MCF 10A (cell line): ENCODE measurements around the gene HDAC1. TPM values are rescaled to one million over a fixed set of nuclear protein-coding genes. Genes with fewer than 3 reads are reported as not detected.

Experiments used
- BruUV-seq: library from RNA; stranded (reverse); fragments of 400-500 nt; replicated peaks from 2 replicates; lab custom pipeline; 2021; lab: Mats Ljungman, UMichigan
- CTCF ChIA-PET: fragments of 300-600 bp; sonication (Branson Sonifier 250); formaldehyde crosslinking; extraction: SDS; loops from one replicate; lab custom pipeline; 2021; ENCODE audit warnings: antibody characterized with exemption, inconsistent platforms; lab: Yijun Ruan, JAX
- POLR2A ChIA-PET: fragments of 300-600, 350-650 bp; sonication (Branson Sonifier 250); formaldehyde crosslinking; extraction: SDS; loops from one replicate; lab custom pipeline; 2020; ENCODE audit warnings: antibody characterized with exemption, inconsistent platforms; lab: Yijun Ruan, JAX
- DNase-seq: peaks from one replicate; pipeline ENCODE4 v3.0.0-alpha.2; 2018; ENCODE audit not compliant: unreplicated experiment
- H3K27ac Mint-ChIP-seq: one replicate; pipeline ENCODE4 v1.8.0; 2022; ENCODE audit warnings: mild to moderate bottlenecking, low read depth, mixed read lengths; ENCODE audit not compliant: unreplicated experiment
- H3K27me3 Mint-ChIP-seq: one replicate; pipeline ENCODE4 v1.8.0; 2022; ENCODE audit warnings: mixed read lengths; ENCODE audit not compliant: insufficient read depth, unreplicated experiment
- H3K36me3 Mint-ChIP-seq: one replicate; pipeline ENCODE4 v1.8.0; 2022; ENCODE audit warnings: mild to moderate bottlenecking, moderate library complexity, mixed read lengths; ENCODE audit not compliant: insufficient read depth, unreplicated experiment
- H3K4me1 Mint-ChIP-seq: one replicate; pipeline ENCODE4 v1.8.0; 2022; ENCODE audit warnings: mixed read lengths; ENCODE audit not compliant: insufficient read depth, unreplicated experiment
- H3K4me3 Mint-ChIP-seq: one replicate; pipeline ENCODE4 v1.8.0; 2022; ENCODE audit warnings: mild to moderate bottlenecking, moderate library complexity, mixed read lengths; ENCODE audit not compliant: unreplicated experiment
- H3K9me3 Mint-ChIP-seq: one replicate; pipeline ENCODE4 v1.8.0; 2022; ENCODE audit warnings: mixed read lengths; ENCODE audit not compliant: unreplicated experiment
- CTCF ChIP-seq: fragments of 200-600 bp; IDR thresholded peaks from one replicate; pipeline ENCODE4 v1.8.0; 2022; ENCODE audit warnings: antibody characterized with exemption, mild to moderate bottlenecking; ENCODE audit not compliant: unreplicated experiment
- intact Hi-C: fragments of 100-400 bp; cut with micrococcal nuclease; formaldehyde crosslinking; loops from 2 replicates; pipeline ENCODE4 v1.14.1; 2022
- total RNA-seq: library from RNA; stranded (reverse); gene quantifications from 2 replicates; pipeline ENCODE4 v1.2.3, GENCODE V29; 2022

HDAC1 gene
- total RNA-seq, 1 experiment from 2014 or later: 39.7 TPM

- Mint-ChIP-seq H3K4me3 (no peak overlapping the region), H3K36me3 (no peaks in the 10 kb centered on the region), H3K9me3 (no peaks in the 10 kb centered on the region), H3K27ac (no peak overlapping the region), H3K27me3 (no peaks in the 10 kb centered on the region), H3K4me1 (no peaks in the 10 kb centered on the region)
- POLR2A ChIA-PET: no interaction called here
- intact Hi-C loops: no loop called here
- CTCF ChIA-PET: no interaction called here
- no TSS peak for BruUV-seq
- DNase-seq: no peak
- no peak for TF ChIP-seq CTCF
Observed at GRCh38 chr1:32339363-32339978, 47.6 kb downstream of the HDAC1 start.

DNA sequence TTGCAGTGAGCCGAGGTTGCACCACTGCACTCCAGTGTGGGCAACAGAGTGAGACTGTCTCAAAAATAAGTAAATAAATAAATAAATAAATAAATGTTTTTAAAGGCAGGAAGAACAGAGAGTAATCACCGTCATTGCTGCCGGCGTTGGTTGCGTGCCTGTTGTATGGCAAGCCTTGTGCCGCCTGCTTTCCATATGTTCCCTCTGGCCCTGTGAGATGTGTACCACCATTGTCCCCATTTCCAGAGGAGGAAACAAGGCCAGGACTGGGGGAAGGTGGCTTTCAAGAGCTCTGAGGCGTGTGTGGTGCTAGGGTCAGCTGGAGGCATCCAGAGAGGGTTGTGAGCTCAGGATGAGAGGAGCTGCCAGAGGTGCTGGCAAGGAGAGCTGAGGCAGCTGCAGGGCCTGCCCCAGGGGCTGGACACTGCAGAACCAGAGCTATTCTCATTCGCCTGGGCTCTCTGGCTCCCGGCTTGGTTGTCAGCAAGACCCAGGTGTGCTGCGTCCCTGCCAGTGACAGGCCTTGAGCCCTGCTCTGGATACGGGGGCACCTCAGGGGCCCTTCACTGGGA, 49.4 kb downstream of the HDAC1 start:
- intact Hi-C loops: no loop called here
- ChIA-PET CTCF (no interaction called here), POLR2A (interaction anchor here (0.6 kb wide), 1 partner anchor 889 kb away, joined by 3 read pairs; no protein-coding TSS in a partner anchor)
- Mint-ChIP-seq H3K4me1 (no peaks in the 10 kb centered on the region), H3K27me3 (no peaks in the 10 kb centered on the region), H3K4me3 (no peak overlapping the region), H3K36me3 (no peaks in the 10 kb centered on the region), H3K9me3 (no peaks in the 10 kb centered on the region), H3K27ac (no peak overlapping the region)
- no TSS peak for BruUV-seq
- DNase-seq: no peak
- TF ChIP-seq CTCF: no peak

- Mint-ChIP-seq H3K4me1 (no peaks in the 10 kb centered on the region), H3K27me3 (no peaks in the 10 kb centered on the region), H3K4me3 (no peak overlapping the region), H3K36me3 (no peaks in the 10 kb centered on the region), H3K27ac (no peak overlapping the region), H3K9me3 (no peaks in the 10 kb centered on the region)
- ChIA-PET POLR2A (no interaction called here), CTCF (no interaction called here)
- no TSS peak for BruUV-seq
- no peak for DNase-seq
- intact Hi-C loops: no loop called here
- TF ChIP-seq CTCF: no peak
Observed at GRCh38 chr1:32341971-32342370, 50.1 kb downstream of the HDAC1 start.

DNA sequence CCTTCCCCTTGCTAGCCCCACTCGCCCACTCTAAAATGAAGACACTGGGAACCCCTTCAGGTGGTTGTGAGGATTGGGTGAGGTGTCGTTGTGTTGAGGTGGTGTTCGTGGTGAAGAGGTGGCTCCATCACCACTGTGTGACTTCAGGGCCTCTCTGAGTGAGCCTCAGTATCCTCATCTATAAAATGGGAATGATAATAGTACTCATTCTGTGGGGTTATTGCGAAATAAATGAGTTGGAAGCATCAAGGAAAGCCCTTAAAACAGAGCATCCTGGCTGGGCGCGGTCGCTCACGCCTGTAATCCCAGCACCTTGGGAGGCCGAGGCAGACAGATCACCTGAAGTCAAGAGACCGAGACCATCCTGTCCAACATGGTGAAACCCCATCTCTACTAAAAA, 50.8 kb downstream of the HDAC1 start:
- H3K27me3 Mint-ChIP-seq: no peaks in the 10 kb centered on the region
- ChIA-PET CTCF (no interaction called here), POLR2A (no interaction called here)
- no peak overlapping the region for H3K4me3 Mint-ChIP-seq
- H3K36me3 Mint-ChIP-seq: no peaks in the 10 kb centered on the region
- DNase-seq: no peak
- no peaks in the 10 kb centered on the region for H3K9me3 Mint-ChIP-seq
- no peak overlapping the region for H3K27ac Mint-ChIP-seq
- no peak for TF ChIP-seq CTCF
- no TSS peak for BruUV-seq
- no peaks in the 10 kb centered on the region for H3K4me1 Mint-ChIP-seq
- intact Hi-C loops: no loop called here
